NCI-H1092 treated with DMSO at 0.1 percent for 48 hours (cell line): Measurements from ENCODE around the gene MAP9.
"Not testable (repeated sequence)": the region's sequence is repeated elsewhere in the genome, so short reads cannot be mapped to it uniquely, and the experiment has no call there.

Source experiments
- DNase-seq: peaks from one replicate; lab custom pipeline; 2025; lab: John Stamatoyannopoulos, UW

Gene MAP9

GRCh38 chr4:155376387-155377268 lies at the start of gene MAP9:
Gene MAP9 (minus strand): TSS chr4:155376965. CDS start chr4:155375850, 1,115 bp downstream.
- peak; percentile 99 for DNase-seq

GRCh38 chr4:155424778-155425177 lies 48.0 kb upstream of the MAP9 start:
- not testable (repeated sequence) for DNase-seq

GRCh38 chr4:155423671-155424070 lies 46.9 kb upstream of the MAP9 start:
- DNase-seq, result no peak

- DNase-seq, result no peak
Measured at GRCh38 chr4:155419266-155419665, 42.5 kb upstream of the MAP9 start.

- no peak for DNase-seq
Measured at GRCh38 chr4:155415662-155416061, 38.9 kb upstream of the MAP9 start.

GRCh38 chr4:155413451-155413850 lies 36.7 kb upstream of the MAP9 start:
- no peak for DNase-seq

GRCh38 chr4:155411546-155411945 lies 34.8 kb upstream of the MAP9 start:
- no peak for DNase-seq

GRCh38 chr4:155408796-155409195 lies 32.0 kb upstream of the MAP9 start:
- DNase-seq, result no peak

GRCh38 chr4:155407480-155407879 lies 30.7 kb upstream of the MAP9 start:
- DNase-seq, result no peak

GRCh38 chr4:155405059-155405458 lies 28.3 kb upstream of the MAP9 start:
- DNase-seq, result no peak

GRCh38 chr4:155403886-155404285 lies 27.1 kb upstream of the MAP9 start:
- peak; percentile 5 for DNase-seq

GRCh38 chr4:155402941-155403340 lies 26.2 kb upstream of the MAP9 start:
- no peak for DNase-seq

GRCh38 chr4:155400893-155401292 lies 24.1 kb upstream of the MAP9 start:
- no peak for DNase-seq

GRCh38 chr4:155399974-155400697 lies 23.4 kb upstream of the MAP9 start:
- DNase-seq, result no peak

- DNase-seq, result no peak
Measured at GRCh38 chr4:155392481-155393184, 15.9 kb upstream of the MAP9 start.

- no peak for DNase-seq
Measured at GRCh38 chr4:155391932-155392331, 15.2 kb upstream of the MAP9 start.

- DNase-seq, result no peak
Measured at GRCh38 chr4:155388162-155388561, 11.4 kb upstream of the MAP9 start.

- no peak for DNase-seq
Measured at GRCh38 chr4:155383541-155383940, 6.8 kb upstream of the MAP9 start.

GRCh38 chr4:155377276-155377675 lies 511 bp upstream of the MAP9 start:
- DNase-seq, result peak; percentile 86

GRCh38 chr4:155371432-155372043 lies 5.2 kb downstream of the MAP9 start:
- peak; percentile 35 for DNase-seq

- no peak for DNase-seq
Measured at GRCh38 chr4:155367608-155368007, 9.2 kb downstream of the MAP9 start.

- DNase-seq, result peak; percentile 16
Measured at GRCh38 chr4:155353923-155354540, 22.7 kb downstream of the MAP9 start.
